H1 (cell line): ENCODE data around the gene BCKDHA. TPM values are rescaled to one million over a fixed set of nuclear protein-coding genes. Genes with fewer than 3 reads are reported as not detected.

Experiments
- EZH2 ChIP-seq: fragments of 200-600 bp; sonication (generic); IDR thresholded peaks from 2 replicates; pipeline ENCODE4 v1.7.1; 2012; ENCODE audit warnings: low read depth, mild to moderate bottlenecking, moderate library complexity, low read length, inconsistent platforms; ENCODE audit not compliant: severe bottlenecking
- POU5F1 ChIP-seq: IDR thresholded peaks from 2 replicates; pipeline ENCODE4 v1.6.1; 2011; ENCODE audit warnings: low read depth, mild to moderate bottlenecking, low read length, moderate library complexity
- RNF2 ChIP-seq: fragments of 200-900, 300-1000 bp; sonication (generic); IDR thresholded peaks from 2 replicates; pipeline ENCODE4 v1.7.1; 2016; ENCODE audit warnings: borderline replicate concordance, low read depth, mild to moderate bottlenecking, antibody characterized with exemption, low read length; ENCODE audit not compliant: poor library complexity, severe bottlenecking; ENCODE audit errors: missing control alignments
- SP1 ChIP-seq: IDR thresholded peaks from 2 replicates; pipeline ENCODE4 v1.6.1; 2011; ENCODE audit warnings: low read depth, low read length
- TCF12 ChIP-seq: IDR thresholded peaks from 2 replicates; pipeline ENCODE4 v1.6.1; 2011; ENCODE audit warnings: low read depth, mild to moderate bottlenecking, low read length
- YY1 ChIP-seq: IDR thresholded peaks from 2 replicates; pipeline ENCODE4 v1.6.1; 2011; ENCODE audit warnings: low read depth, mild to moderate bottlenecking, low read length
- polyA plus RNA-seq, 7 experiments: library from polyadenylated mRNA; depleted of rRNA in 3 of 7; stranded (reverse) in 5 of 7; unstranded in 2 of 7; fragments of >200 nt in 5 of 7; fragments of 200-250 nt in 2 of 7; gene quantifications; 1 replicate in 5 of 7; 2 replicates in 1 of 7; 4 replicates in 1 of 7; pipeline versions ENCODE4 v1.2.1 to v1.2.3, GENCODE V29; 2011 to 2013; ENCODE audit warnings: missing spikeins in 2 of 7, mixed read lengths in 2 of 7
- total RNA-seq: library from RNA; stranded (reverse); fragmentation: NEBNext Ultra II Directional; extraction: Animal tissue kit (Norgen Biotek cat#: 25700); gene quantifications from 2 replicates; pipeline ENCODE4 v1.2.1, GENCODE V29; 2021
- TF ChIP-seq, protein P1 (sequence below): fragments of 300-600 bp; sonication (generic); IDR thresholded peaks from 2 replicates; pipeline ENCODE4 v1.7.1; 2012; ENCODE audit warnings: low read length, moderate library complexity, mild to moderate bottlenecking, inconsistent platforms; ENCODE audit not compliant: insufficient replicate concordance
- TF ChIP-seq, protein P2 (sequence below): IDR thresholded peaks from 2 replicates; pipeline ENCODE4 v1.6.1; 2012; ENCODE audit warnings: low read length, inconsistent platforms

The BCKDHA gene
- total and polyA plus RNA-seq, 2 of the 8 experiments (the other 6 are each of a cell fraction or from before 2014, with no cell fraction given) = 14.2 to 69.6 TPM

DNA sequence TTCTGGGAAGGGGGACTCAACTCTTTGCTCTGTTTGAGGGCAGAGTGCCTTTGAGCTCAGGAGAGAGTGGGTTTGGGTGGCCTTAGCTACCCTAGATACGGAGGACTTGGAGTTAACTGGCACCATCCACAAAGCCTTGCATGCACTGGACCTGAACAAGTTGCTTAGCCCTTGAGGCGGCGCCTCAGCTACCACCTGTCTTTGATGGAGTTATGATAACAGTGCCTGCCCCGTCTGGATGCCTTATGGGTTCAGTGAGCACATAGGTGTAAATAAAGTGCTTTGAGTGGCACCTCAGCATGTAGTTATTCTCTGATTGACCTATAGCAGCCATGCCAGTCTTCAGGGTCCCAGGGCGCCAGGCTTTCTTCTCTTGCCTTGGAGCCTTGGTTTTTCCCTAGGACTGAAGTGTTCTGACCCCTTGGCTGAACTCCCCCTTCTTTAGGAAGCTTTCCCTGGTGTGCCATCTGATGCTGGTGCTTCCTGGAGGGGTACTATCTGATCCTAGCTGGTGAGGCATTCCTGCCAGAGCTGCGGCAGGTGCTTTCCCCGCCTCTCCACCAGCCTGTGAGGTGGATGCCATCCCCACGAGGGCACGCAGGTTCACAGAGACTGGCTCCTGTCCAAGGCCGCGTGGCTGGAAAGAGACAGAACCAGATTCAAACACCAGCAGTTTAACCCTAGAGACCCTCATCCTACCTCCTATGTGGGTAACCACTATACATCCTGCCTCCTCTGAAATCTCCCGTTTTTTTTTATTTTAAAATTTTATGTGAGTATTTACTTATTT, 5.8 kb downstream of the BCKDHA start (continued):
- TF ChIP-seq, protein P1, sequence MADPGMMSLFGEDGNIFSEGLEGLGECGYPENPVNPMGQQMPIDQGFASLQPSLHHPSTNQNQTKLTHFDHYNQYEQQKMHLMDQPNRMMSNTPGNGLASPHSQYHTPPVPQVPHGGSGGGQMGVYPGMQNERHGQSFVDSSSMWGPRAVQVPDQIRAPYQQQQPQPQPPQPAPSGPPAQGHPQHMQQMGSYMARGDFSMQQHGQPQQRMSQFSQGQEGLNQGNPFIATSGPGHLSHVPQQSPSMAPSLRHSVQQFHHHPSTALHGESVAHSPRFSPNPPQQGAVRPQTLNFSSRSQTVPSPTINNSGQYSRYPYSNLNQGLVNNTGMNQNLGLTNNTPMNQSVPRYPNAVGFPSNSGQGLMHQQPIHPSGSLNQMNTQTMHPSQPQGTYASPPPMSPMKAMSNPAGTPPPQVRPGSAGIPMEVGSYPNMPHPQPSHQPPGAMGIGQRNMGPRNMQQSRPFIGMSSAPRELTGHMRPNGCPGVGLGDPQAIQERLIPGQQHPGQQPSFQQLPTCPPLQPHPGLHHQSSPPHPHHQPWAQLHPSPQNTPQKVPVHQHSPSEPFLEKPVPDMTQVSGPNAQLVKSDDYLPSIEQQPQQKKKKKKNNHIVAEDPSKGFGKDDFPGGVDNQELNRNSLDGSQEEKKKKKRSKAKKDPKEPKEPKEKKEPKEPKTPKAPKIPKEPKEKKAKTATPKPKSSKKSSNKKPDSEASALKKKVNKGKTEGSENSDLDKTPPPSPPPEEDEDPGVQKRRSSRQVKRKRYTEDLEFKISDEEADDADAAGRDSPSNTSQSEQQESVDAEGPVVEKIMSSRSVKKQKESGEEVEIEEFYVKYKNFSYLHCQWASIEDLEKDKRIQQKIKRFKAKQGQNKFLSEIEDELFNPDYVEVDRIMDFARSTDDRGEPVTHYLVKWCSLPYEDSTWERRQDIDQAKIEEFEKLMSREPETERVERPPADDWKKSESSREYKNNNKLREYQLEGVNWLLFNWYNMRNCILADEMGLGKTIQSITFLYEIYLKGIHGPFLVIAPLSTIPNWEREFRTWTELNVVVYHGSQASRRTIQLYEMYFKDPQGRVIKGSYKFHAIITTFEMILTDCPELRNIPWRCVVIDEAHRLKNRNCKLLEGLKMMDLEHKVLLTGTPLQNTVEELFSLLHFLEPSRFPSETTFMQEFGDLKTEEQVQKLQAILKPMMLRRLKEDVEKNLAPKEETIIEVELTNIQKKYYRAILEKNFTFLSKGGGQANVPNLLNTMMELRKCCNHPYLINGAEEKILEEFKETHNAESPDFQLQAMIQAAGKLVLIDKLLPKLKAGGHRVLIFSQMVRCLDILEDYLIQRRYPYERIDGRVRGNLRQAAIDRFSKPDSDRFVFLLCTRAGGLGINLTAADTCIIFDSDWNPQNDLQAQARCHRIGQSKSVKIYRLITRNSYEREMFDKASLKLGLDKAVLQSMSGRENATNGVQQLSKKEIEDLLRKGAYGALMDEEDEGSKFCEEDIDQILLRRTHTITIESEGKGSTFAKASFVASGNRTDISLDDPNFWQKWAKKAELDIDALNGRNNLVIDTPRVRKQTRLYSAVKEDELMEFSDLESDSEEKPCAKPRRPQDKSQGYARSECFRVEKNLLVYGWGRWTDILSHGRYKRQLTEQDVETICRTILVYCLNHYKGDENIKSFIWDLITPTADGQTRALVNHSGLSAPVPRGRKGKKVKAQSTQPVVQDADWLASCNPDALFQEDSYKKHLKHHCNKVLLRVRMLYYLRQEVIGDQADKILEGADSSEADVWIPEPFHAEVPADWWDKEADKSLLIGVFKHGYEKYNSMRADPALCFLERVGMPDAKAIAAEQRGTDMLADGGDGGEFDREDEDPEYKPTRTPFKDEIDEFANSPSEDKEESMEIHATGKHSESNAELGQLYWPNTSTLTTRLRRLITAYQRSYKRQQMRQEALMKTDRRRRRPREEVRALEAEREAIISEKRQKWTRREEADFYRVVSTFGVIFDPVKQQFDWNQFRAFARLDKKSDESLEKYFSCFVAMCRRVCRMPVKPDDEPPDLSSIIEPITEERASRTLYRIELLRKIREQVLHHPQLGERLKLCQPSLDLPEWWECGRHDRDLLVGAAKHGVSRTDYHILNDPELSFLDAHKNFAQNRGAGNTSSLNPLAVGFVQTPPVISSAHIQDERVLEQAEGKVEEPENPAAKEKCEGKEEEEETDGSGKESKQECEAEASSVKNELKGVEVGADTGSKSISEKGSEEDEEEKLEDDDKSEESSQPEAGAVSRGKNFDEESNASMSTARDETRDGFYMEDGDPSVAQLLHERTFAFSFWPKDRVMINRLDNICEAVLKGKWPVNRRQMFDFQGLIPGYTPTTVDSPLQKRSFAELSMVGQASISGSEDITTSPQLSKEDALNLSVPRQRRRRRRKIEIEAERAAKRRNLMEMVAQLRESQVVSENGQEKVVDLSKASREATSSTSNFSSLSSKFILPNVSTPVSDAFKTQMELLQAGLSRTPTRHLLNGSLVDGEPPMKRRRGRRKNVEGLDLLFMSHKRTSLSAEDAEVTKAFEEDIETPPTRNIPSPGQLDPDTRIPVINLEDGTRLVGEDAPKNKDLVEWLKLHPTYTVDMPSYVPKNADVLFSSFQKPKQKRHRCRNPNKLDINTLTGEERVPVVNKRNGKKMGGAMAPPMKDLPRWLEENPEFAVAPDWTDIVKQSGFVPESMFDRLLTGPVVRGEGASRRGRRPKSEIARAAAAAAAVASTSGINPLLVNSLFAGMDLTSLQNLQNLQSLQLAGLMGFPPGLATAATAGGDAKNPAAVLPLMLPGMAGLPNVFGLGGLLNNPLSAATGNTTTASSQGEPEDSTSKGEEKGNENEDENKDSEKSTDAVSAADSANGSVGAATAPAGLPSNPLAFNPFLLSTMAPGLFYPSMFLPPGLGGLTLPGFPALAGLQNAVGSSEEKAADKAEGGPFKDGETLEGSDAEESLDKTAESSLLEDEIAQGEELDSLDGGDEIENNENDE = no peak
- no peak for TF ChIP-seq RNF2
- TF ChIP-seq, protein P2, sequence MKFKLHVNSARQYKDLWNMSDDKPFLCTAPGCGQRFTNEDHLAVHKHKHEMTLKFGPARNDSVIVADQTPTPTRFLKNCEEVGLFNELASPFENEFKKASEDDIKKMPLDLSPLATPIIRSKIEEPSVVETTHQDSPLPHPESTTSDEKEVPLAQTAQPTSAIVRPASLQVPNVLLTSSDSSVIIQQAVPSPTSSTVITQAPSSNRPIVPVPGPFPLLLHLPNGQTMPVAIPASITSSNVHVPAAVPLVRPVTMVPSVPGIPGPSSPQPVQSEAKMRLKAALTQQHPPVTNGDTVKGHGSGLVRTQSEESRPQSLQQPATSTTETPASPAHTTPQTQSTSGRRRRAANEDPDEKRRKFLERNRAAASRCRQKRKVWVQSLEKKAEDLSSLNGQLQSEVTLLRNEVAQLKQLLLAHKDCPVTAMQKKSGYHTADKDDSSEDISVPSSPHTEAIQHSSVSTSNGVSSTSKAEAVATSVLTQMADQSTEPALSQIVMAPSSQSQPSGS = no peak
- no peak for TF ChIP-seq EZH2
- TF ChIP-seq POU5F1 = no peak
- TF ChIP-seq TCF12 = no peak
- TF ChIP-seq SP1 = no peak
- no peak for TF ChIP-seq YY1
